Skin of body (tissue), 2 donors: ENCODE results near the gene SLC24A1. TPM values are rescaled to one million over a fixed set of nuclear protein-coding genes. Genes with fewer than 3 reads are reported as not detected.
"Not testable (repeated sequence)": the region's sequence is repeated elsewhere in the genome, so short reads cannot be mapped to it uniquely, and the experiment has no call there.

ENCODE experiments used
- DNase-seq: peaks from one replicate; lab custom pipeline; 2025; lab: John Stamatoyannopoulos, UW
- total RNA-seq: library from RNA; depleted of rRNA; stranded (reverse); fragments of >200 nt; gene quantifications from one replicate; pipeline ENCODE4 v1.2.3, GENCODE V29; 2014

SLC24A1 gene
- 4.8 TPM for total RNA-seq

DNA sequence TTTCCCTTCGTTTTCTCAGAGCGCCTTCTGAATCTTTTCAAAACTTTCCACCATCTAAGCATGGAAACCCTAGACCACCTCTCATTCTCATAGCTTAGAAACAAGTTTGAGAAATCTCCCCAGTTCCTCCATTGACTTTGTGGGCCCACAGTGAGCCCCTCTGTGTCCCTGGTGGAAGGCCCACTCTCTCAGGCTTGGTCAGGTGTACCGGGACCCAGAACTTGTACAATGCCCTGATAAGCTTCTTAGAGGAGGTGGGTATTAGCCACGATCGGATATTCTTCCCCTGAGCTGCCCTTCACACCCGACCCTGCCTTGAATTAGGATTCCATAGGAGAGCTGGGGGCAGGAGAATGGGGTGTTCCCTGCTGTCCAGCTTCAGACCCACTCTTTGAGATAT is at the start of gene SLC24A1:
TSS of gene SLC24A1 (plus strand) at position 301 of the 400 bp plus-strand sequence. CDS start 2,143 bp downstream, outside the sequence.
- no peak for DNase-seq

DNA sequence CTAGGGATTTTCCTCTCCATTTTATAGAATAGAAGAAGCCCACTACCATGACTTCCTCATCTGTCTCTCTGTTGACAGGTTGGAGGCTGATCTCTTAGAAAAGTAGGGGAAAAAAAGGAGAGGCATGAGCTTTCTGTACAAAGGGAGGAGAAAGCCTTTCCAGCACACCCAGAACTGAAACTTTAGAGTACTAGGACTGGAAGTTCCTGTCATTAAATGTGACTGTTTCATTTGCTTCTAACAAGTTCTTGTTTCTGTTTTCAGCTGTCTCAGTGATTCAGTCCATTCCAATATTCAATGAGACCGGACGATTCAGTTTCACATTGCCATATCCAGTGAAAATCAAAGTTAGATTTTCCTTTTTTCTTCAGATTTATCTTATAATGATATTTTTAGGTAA is 49.8 kb upstream of the SLC24A1 start:
- no peak for DNase-seq

DNA sequence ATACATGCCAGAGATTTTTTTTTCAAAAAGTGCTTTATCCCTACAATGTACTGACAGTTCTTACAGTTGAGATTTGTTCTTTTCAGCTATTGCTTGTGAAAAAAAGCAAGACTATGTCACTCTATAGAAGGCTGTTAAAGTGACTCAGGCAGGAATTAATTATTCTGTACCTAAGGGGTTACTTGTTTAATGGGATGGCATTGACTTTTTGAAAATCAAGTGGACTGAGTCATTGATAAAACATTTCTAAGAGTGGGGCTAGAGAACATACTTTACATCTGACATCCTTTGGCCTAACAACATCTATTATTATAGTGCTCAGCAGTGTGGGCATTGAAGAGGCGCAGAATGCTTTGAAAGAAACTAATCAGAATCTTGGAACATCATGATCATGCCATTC is 45.1 kb upstream of the SLC24A1 start:
- DNase-seq: no peak

DNA sequence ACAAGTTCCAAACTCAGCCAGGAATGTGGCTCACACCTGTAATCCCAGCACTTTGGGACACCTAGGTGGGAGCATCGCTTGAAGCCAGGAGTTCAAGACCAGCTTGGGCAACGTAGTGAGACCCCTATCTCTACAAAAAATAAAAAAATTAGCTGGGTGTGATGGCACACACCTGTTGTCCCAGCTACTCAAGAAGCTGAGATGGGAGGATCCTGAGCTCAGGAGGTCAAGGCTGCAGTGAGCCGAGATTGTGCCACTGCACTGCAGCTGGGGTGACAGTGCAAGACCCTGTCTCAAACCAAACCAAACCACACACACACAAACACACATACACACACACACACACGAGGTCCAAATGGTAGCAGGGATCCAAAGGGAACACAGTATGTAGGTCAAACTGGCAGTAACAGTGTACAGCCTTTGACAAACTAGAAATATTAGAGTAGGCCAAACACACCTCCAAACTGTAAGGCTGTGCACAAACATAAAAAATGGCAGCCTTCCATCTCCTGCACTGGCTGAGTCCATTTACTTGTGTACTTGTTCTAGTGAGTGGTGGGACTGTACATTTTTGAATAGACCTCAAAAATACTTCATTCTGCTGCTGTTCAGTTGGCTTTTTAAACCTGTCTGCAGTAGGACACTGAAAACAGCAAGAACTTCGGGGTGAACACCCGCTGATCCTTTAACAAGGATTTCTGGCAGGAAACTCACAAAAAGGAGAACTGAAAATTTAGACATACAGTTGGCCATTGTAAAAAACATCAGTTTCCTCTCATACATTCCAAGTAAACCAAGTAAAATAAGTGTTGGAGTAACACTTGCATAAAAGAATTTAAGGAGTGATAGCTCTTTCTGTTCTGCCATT is 44.4 kb upstream of the SLC24A1 start:
- DNase-seq: no peak

DNA sequence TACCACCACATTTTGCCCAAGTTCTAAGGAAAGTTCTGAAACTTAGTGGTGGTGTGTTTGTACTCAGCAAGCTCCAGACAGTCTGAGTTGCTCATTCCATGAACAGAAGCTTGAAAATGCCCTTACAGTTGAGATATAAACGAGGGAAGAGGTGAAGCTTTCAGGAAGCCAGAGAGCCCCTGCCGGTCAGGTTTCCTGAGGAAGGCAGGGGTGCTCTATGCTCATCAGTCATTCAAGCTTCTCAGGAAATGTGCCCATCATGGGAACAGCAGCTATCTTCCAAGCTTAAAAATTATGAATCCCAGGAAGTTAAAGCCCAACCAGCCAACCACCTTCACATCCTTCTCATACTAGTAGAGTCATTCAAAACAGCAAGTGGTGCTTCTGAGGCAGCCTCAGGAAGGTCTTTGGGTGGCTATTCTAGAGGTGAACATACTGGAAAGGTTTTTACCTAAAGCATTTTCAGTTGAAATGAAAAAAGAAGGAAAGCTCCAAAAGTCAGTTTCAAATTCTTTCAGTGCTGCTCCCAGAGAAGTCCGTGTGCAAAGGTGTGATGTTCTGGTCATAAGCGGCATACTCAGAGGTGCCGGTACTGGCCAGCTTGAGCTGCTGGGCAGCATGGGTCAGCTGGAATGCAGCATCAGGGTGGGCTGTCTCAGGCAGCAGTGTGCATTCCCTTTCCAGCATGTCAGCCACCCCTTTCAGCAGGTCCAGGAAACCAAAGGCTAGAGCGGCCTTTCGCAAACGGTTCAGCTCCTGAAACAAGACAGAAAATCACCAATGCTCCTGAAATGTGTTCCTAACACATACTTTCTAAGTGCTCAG is 42.6 kb upstream of the SLC24A1 start:
- no peak for DNase-seq

DNA sequence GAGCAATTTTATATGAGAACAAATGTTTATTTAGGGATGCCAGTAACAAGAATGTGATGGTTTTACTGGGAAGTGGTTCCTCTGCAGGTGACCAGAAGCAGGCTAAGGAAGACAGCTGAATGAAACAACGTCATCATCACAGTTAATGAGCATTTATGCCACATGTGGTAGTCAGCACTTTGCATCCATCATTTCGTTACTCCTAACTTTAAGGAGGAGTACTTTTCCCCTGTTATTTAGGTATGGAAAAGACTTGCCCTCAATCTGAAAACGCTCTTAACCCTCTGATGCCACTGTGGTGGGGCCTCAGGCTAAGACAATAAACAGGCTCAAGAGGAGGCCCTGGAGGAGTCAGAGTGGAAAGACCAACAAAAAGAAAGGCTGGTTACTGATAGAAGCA is 42.0 kb upstream of the SLC24A1 start:
- DNase-seq: no peak

DNA sequence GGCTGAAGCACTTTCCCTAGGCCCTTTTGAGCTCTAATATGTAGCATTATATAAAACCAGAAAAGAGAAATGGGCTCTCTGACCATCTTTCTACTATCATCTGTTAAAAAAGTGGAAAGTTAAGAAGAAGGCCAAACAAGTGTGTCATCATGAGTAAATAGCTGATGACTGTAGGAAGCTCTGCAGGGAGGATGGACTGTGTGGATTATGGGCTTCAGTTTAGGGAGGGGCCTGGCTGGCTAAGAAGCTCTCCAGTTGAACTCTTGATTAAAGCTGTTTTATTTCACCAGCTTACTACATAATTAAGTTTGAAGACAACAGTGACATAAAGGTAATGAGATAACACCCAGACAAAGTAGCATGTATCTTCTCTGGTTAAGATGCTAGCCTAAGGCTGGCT is 41.5 kb upstream of the SLC24A1 start:
- DNase-seq: no peak

DNA sequence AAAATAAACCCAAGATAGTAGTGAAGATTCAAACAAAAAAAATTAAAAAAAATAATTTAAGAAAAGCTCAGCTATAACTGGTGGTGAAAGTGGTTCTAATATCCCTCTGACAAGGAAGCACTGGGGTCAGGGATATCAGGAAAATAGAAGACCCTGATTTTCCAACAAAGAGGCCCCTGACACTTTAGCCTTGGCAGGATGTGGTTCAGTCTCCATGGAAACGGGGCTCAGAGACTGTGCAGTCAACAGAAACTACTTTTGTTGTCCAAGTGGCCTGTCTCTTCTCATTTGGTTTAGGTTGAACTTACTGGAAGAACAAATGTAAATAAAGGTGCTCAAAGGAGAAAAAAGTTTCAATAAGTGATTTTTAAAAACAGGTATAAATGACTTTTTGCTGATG is 38.0 kb upstream of the SLC24A1 start:
- no peak for DNase-seq

DNA sequence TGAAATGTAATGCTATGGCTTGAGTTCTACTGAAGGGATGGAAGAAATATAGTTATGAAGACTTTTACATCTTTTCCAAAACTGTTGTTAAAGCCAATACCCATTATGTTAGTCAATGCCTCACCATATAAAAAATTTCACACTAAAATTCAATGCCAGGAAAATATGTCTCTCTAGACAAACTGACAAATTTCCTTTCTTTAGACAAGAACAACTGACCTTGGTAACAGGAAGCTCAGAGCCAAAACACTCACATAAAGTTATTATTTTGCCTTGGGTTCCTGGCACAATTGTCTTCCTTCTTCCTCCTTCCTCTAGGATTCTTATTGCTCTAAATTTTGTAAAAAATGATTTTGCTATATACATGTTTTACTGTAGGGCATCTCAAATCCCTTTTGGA is 37.5 kb upstream of the SLC24A1 start:
- no peak for DNase-seq

DNA sequence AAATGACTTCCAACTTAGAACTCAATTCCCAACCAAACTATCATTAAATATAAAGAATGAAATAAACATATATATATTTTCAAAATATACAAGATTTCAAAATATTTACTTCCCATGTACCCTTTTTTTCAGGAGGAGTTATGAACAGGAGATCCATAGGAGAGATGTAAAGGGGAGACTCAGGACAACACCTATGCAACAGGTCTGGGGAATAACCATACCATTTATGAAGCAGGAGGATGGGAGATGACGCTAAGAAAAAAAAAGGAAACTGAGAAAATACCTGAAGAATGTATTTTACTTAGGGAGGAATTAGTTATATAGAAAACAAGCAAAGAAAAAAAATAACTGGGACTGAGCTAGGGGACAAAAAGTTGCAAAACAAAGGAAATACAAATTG is 34.6 kb upstream of the SLC24A1 start:
- no peak for DNase-seq

DNA sequence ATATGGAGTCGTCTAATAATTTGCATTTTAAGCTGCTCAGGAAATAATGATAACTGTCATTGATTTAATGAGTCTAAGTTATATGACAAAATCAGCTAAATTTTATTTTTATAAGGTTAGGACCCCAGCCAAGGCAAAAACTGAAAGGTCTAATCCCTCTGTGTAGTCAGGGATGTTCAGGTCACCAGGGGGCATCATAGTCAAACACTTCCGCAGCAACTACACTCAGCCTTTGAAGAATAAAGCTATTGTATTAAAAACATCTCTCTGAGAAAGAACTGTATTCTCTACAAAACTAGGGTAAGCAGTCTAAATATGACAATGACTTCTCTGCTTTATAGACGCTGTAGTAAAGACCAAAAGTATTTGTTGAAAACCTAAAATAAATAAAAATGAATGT is 25.8 kb upstream of the SLC24A1 start:
- DNase-seq: no peak

DNA sequence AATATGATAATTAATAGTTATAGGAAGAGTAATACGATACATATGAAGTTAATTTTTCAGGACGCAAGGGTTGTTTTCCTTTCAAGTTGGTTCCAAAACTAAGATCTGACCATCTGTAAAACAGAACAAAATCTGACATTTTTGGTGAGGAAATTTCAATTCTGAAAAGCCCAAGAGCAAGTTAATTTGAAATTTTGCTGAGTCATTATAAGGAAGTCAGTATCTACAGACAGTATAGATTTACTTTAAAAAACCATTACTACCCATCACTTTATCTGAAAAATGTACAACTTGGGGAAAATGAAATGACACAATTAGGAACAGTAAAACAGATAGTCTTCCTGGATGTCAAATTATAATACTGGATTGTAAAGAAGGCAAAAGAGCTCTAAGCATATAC is 23.3 kb upstream of the SLC24A1 start:
- no peak for DNase-seq

DNA sequence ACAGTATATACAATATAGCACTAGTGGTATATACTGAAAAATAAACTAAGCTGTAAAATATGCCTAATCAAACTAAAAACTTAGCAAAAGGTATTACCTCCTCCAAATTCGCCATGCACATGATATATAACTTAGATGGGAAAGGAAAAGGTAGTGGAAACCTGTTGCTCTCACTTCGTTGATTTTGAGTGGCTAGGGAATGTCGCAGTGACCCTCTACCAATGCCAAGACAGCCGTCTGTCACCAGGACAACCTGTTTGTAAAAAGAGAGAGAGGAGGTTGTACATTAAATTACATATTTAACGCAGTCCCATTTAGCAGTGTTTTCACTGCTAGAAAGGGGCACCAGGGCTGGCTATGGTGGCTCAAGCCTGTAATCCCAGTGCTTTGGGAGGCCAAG is 22.1 kb upstream of the SLC24A1 start:
- DNase-seq: no peak

DNA sequence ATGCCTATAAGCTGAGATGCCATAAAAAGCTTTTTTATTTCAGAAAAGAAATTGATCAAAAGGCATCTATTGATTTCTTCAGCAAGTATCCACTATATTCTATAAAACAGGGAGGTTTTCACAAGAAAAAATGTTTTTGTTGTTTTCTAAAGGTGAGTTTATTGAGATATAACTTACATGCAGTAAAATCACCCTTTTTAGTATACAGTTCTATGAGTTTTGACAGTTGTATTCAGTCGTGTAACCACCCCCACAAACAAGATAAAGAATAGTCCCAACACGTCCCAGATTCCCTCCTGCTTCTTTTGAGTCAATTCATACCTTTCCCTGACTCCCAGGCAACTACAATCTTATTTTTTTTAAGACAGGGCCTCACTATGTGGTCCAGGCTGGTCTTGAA is 18.6 kb upstream of the SLC24A1 start:
- no peak for DNase-seq

DNA sequence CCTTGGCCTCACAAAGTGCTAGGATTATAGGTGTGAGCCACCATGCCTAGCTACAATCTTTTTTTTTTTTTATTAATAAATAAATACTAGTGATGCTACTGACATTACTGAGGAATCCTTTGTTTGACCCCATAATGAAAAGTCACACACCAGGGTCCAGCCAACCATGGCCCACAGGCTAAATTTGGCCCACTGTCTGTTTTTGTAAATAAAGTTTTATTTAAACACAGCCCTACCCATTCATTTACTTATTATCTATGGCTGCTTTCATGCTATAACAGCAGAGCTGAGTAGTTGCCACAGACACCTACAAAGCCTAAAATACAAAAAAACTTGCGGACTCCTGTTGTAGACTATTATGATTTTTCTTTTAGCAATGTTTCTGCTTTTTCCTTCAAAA is 18.2 kb upstream of the SLC24A1 start:
- no peak for DNase-seq

DNA sequence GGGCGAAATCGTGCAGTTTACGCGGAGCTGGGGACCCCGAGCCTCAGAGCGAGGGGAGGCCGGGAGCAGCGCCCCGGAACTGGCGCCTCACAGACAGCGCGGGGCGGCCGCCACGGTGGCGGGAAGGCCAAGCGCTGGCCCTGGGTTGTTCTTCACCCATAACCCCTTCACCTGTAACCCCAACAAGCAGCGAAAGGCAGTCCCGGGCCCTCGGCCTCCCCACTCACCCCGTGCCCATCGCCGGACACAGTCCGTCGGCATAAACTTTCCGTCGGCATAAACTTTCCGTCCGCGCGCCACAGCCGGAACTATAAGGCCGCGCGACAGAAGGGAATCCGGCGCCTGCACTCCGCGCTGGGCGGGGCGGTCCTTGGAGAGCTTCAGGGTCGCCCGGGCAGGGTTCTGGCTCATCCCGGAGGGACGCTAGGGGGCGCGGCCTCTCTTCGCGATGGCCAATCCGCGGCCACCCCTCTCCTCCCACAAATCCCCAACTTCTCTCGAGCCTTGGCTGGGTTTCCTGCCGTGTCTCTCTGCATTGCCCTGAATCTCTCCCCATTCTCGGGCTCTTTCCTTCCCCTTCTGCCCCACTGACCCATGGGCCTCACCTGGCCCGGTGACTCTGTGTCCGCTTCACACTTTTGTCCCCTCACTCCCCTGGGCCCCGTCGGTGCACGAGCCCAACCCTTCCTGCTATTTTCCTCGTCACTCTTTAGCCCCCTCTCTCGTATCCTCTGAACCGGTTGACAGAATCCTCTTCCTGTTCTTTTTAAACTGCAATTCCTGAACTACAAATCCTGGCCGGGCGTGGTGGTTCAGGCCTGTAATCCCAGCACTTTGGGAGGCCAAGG is 10.6 kb upstream of the SLC24A1 start, which contains the start of gene INTS14:
TSS of gene INTS14 (minus strand) at position 261 of the 848 bp plus-strand sequence. CDS start 3,751 bp downstream, outside the sequence.
- peak; percentile 94 for DNase-seq

DNA sequence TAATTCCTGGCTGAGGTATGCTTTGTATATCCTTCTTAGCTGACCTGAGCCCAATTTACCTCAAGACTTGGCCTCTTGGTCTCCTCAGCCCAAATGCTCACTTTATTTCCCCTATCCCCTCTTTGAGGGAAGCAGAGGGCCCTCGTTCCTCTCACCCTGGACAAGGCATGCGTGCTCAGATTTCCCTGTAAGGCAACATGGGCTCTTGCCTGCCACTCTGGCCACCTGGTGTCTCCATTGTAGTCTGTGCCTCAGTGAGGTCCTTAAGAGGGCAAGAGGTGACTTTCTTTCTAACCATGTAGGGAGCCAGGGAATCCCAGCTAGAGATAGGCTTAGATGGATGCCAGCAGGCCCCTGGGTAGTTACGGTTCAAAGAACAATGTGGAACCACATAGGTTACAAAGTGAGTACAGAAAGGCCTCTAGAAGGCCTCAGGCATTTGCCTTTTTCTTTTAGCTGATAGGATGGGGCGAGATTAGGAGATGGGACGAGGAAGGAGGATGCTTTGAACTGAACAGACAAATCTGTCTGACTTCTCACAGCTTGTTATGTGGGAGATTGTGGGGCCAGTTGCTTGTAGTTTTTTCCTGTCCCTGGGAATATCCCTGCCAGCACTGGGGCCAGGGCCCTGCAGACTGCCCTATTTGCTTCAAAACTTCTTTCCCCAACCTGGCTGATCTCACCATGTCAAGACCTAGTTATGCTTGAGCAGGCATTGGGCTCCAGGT is 9.7 kb upstream of the SLC24A1 start:
- no peak for DNase-seq

DNA sequence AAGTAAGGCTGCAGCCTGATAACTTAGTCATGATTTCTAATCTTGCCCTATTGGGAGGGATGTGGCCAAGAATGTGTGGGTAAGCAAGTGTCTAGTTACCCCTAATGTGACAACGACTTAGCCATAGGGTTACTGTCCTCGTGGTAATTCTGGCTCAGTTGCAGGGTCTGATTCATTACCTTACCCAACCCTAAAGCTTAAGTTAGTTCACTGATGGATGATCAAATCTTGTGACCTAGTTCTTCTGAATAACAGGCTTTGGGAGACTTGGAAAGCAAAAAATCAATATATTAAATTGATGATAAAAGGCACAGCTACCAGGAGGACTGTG is 9.2 kb upstream of the SLC24A1 start:
- DNase-seq: no peak

DNA sequence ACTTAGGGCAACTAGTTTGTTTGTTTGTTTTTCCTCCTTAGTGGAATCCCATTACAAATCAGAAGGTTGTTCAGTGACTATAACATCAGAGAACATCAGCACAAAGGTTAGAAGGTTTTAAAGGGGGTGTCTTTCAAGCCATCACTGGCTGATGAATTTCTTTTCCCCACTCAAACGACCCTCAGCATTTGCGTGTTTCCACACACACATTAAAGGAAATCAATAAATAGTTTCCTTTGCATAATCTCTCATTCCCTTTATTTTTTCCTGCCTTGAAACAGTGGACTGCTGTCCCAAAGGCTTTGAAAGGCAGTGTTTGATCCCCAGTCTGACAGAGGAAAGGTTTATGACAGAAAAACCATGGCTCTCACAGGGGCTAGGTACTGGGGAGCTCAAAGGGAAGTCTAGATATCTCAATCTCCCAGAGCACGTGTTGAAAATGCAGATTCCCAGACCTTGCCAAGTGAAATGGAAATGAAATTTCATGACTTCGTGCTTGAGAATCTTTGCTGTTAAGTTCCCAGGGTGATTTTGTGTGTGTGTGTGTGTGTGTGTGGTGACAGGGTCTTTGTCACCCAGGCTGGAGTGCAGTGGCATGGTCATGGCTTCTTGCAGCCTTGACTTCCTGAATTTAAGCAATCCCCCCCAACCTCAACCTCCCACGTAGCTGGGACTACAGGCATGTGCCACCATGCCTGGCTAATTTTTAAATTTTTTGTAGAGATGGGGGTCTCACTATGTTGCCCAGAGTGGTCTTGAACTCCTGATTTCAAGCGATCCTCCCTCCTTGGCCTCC is 8.6 kb upstream of the SLC24A1 start:
- DNase-seq: no peak

DNA sequence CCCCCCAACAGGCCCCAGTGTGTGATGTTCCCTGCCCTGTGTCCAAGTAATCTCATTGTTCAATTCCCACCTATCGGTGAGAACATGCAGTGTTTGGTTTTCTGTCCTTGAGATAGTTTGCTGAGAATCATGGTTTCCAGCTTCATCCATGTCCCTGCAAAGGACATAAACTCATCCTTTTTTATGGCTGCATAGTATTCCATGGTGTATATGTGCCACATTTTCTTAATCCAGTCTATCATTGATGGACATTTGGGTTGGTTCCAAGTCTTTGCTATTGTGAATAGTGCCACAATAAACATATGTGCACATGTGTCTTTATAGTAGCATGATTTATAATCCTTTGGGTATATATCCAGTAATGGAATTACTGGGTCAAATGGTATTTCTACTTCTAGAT is 5.9 kb upstream of the SLC24A1 start:
- not testable (repeated sequence) for DNase-seq
